HCT116 (cell line): Measurements from ENCODE around the gene MAB21L3. TPM values are rescaled to one million over a fixed set of nuclear protein-coding genes. Genes with fewer than 3 reads are reported as not detected.

Experiments
- ATAC-seq: fragments of 200-7000 bp; cut with Tn5 transposase; 2 replicates; pipeline ENCODE4 v1.9.1; 2020; ENCODE audit warnings: mild to moderate bottlenecking, moderate library complexity
- BruUV-seq: library from RNA; stranded (reverse); fragments of 400-500 nt; replicated peaks from 2 replicates; lab custom pipeline; 2021; lab: Mats Ljungman, UMichigan
- CTCF ChIA-PET: fragments of 300-600 bp; sonication (Branson Sonifier 250); formaldehyde crosslinking; loops from one replicate; lab custom pipeline; 2021; ENCODE audit warnings: antibody characterized with exemption; lab: Charles Lee
- POLR2A ChIA-PET: fragments of 300-600, 350-600 bp; sonication (Branson Sonifier 250); formaldehyde crosslinking; loops from one replicate; lab custom pipeline; 2021; ENCODE audit warnings: antibody characterized with exemption; lab: Charles Lee
- RAD21 ChIA-PET, 2 experiments: fragments of 300-600 bp; sonication (Branson Sonifier 250); formaldehyde crosslinking; loops; one replicate each; lab custom pipeline; 2023; ENCODE audit warnings: low total read pairs in 2 of 2; ENCODE audit not compliant: uncharacterized antibody in 2 of 2, unreplicated experiment in 2 of 2, low non-redundant PET in 1 of 2; lab: Charles Lee
- DNase-seq: peaks from one replicate; pipeline ENCODE4 v3.0.0-alpha.2; 2010; ENCODE audit warnings: low read depth, low spot score
- H2AFZ ChIP-seq: fragments of 200-600 bp; shearing (Covaris generic), sonication (generic); 2 replicates; pipeline ENCODE4 v1.6.1; 2017; ENCODE audit warnings: low read depth, mixed run types, mixed read lengths, antibody characterized with exemption, low read length; ENCODE audit not compliant: poor library complexity, severe bottlenecking
- H3K27ac ChIP-seq: 2 replicates; pipeline ENCODE4 v1.5.1; 2012; ENCODE audit warnings: low read depth, low read length
- H3K27me3 ChIP-seq: fragments of 200-600 bp; sonication (generic); 2 replicates; pipeline ENCODE4 v1.6.1; 2016; ENCODE audit warnings: mixed run types, low read length, mixed read lengths; ENCODE audit not compliant: insufficient read depth
- H3K36me3 ChIP-seq, 2 experiments: fragments of 200-500 bp in 1 of 2; fragments of 200-600 bp in 1 of 2; sonication (Bioruptor generic) in 1 of 2; sonication (generic) in 1 of 2; 2 replicates each; pipeline versions ENCODE4 v1.5.1 to v1.6.1; 2014 to 2016; ENCODE audit warnings: low read length in 2 of 2, inconsistent platforms in 1 of 2, mixed read lengths in 1 of 2, mixed run types in 1 of 2; ENCODE audit not compliant: insufficient read depth in 2 of 2, control insufficient read depth in 1 of 2
- H3K4me1 ChIP-seq, 2 experiments: fragments of 200-600 bp in 1 of 2; sonication (generic) in 1 of 2; 2 replicates each; pipeline versions ENCODE4 v1.5.1 to v1.6.1; 2012 to 2017; ENCODE audit warnings: low read length in 2 of 2, inconsistent platforms in 1 of 2, mild to moderate bottlenecking in 1 of 2, mixed read lengths in 1 of 2, mixed run types in 1 of 2, moderate library complexity in 1 of 2; ENCODE audit not compliant: insufficient read depth in 2 of 2, control insufficient read depth in 1 of 2
- H3K4me2 ChIP-seq: fragments of 200-600 bp; sonication (generic); 2 replicates; pipeline ENCODE4 v1.6.1; 2017; ENCODE audit warnings: mixed run types, low read length, mixed read lengths
- H3K4me3 ChIP-seq, 2 experiments: fragments of 200-600 bp in 1 of 2; sonication (generic) in 1 of 2; replicated peaks in 1 of 2; 2 replicates each; pipeline ENCODE4 v1.5.1; 2011 to 2016; ENCODE audit warnings: low read length in 2 of 2, control low read depth in 1 of 2, low read depth in 1 of 2, mild to moderate bottlenecking in 1 of 2, mixed read lengths in 1 of 2, mixed run types in 1 of 2
- H3K79me2 ChIP-seq: fragments of 200-600 bp; sonication (generic); 2 replicates; pipeline ENCODE4 v1.6.1; 2017; ENCODE audit warnings: mild to moderate bottlenecking, mixed run types, low read length, moderate library complexity, mixed read lengths; ENCODE audit not compliant: insufficient read depth
- H3K9ac ChIP-seq: fragments of 200-600 bp; sonication (generic); 2 replicates; pipeline ENCODE4 v1.6.1; 2016; ENCODE audit warnings: low read length, mixed read lengths
- H3K9me2 ChIP-seq: fragments of 200-600 bp; sonication (generic), shearing (Covaris generic); 2 replicates; pipeline ENCODE4 v1.6.1; 2017; ENCODE audit warnings: mixed run types, mild to moderate bottlenecking, moderate library complexity; ENCODE audit not compliant: insufficient read depth
- H3K9me3 ChIP-seq, 2 experiments: fragments of 200-500 bp in 1 of 2; fragments of 200-600 bp in 1 of 2; sonication (Bioruptor generic) in 1 of 2; sonication (generic) in 1 of 2; 2 replicates each; pipeline ENCODE4 v1.6.1; 2014 to 2017; ENCODE audit warnings: low read length in 2 of 2, mixed read lengths in 2 of 2, inconsistent platforms in 1 of 2, low read depth in 1 of 2, mild to moderate bottlenecking in 1 of 2, mixed run types in 1 of 2, moderate library complexity in 1 of 2; ENCODE audit not compliant: control insufficient read depth in 1 of 2, insufficient read depth in 1 of 2
- H4K20me1 ChIP-seq: fragments of 200-600 bp; sonication (generic), shearing (Covaris generic); 2 replicates; pipeline ENCODE4 v1.6.1; 2017; ENCODE audit warnings: mixed run types, mild to moderate bottlenecking, moderate library complexity; ENCODE audit not compliant: insufficient read depth
- CEBPB ChIP-seq: IDR thresholded peaks from 2 replicates; pipeline ENCODE4 v1.6.1; 2012; ENCODE audit warnings: low read depth
- CTCF ChIP-seq, 3 experiments: fragments of 200-600 bp in 1 of 3; sonication (generic) in 1 of 3; IDR thresholded peaks in 2 of 3; conservative IDR thresholded peaks in 1 of 3; 2 replicates each; pipeline ENCODE4 v1.5.1; 2012 to 2017; ENCODE audit warnings: low read depth in 2 of 3, low read length in 2 of 3, antibody characterized with exemption in 1 of 3, borderline replicate concordance in 1 of 3, control low read depth in 1 of 3, mild to moderate bottlenecking in 1 of 3, mixed read lengths in 1 of 3, mixed run types in 1 of 3, moderate library complexity in 1 of 3; ENCODE audit not compliant: insufficient read depth in 1 of 3
- EGR1 ChIP-seq: IDR thresholded peaks from 2 replicates; pipeline ENCODE4 v1.6.1; 2012; ENCODE audit warnings: low read depth
- EZH2 ChIP-seq: fragments of 200-600 bp; sonication (generic); IDR thresholded peaks from 2 replicates; pipeline ENCODE4 v1.6.1; 2017; ENCODE audit warnings: antibody characterized with exemption, mixed run types
- EZH2phosphoT487 ChIP-seq: fragments of 200-600 bp; IDR thresholded peaks from 2 replicates; pipeline ENCODE4 v1.6.1; 2018; ENCODE audit warnings: antibody characterized with exemption, borderline replicate concordance
- FOSL1 ChIP-seq: IDR thresholded peaks from 2 replicates; pipeline ENCODE4 v1.6.1; 2012; ENCODE audit warnings: low read depth
- POLR2AphosphoS5 ChIP-seq: IDR thresholded peaks from 2 replicates; pipeline ENCODE4 v1.6.1; 2011; ENCODE audit warnings: mild to moderate bottlenecking, low read depth, low read length, moderate library complexity
- RAD21 ChIP-seq: IDR thresholded peaks from 2 replicates; pipeline ENCODE4 v1.6.1; 2012; ENCODE audit warnings: low read depth, mild to moderate bottlenecking
- SP1 ChIP-seq: IDR thresholded peaks from 2 replicates; pipeline ENCODE4 v1.6.1; 2012; ENCODE audit warnings: low read depth
- YY1 ChIP-seq: IDR thresholded peaks from 2 replicates; pipeline ENCODE4 v1.6.1; 2011; ENCODE audit warnings: low read length, low read depth, moderate library complexity, mild to moderate bottlenecking; ENCODE audit not compliant: insufficient replicate concordance; ENCODE audit errors: extremely low read depth
- ZBTB33 ChIP-seq: IDR thresholded peaks from 2 replicates; pipeline ENCODE4 v1.6.1; 2011; ENCODE audit warnings: mild to moderate bottlenecking, low read length, moderate library complexity; ENCODE audit not compliant: insufficient replicate concordance; ENCODE audit errors: extremely low read depth
- ZFX ChIP-seq: fragments of 450-650 bp; IDR thresholded peaks from 2 replicates; pipeline ENCODE4 v1.6.1; 2017
- ZNF274 ChIP-seq: fragments of 200-500 bp; sonication (Bioruptor generic); IDR thresholded peaks from 2 replicates; pipeline ENCODE4 v1.6.1; 2014; ENCODE audit warnings: mild to moderate bottlenecking, low read depth, low read length, inconsistent platforms
- intact Hi-C: fragments of 100-400 bp; cut with micrococcal nuclease; formaldehyde crosslinking; loops from 2 replicates; pipeline ENCODE4 v1.10.0; 2022
- total RNA-seq: library from RNA; stranded (reverse); gene quantifications from one replicate; pipeline ENCODE4 v1.2.1, GENCODE V29; 2021; ENCODE audit not compliant: unreplicated experiment
- TF ChIP-seq, protein P1 (sequence below): IDR thresholded peaks from 2 replicates; pipeline ENCODE4 v1.6.1; 2012; ENCODE audit warnings: low read depth

The MAB21L3 gene
- total RNA-seq, 1 experiment from 2014 or later, result not detected

- no peaks in the 10 kb centered on the region for H4K20me1 ChIP-seq
- peaks cover 0 to 13% of the 10 kb centered on the region in 2 experiments; a peak in 2 of 4 replicates for H3K4me1 ChIP-seq
- no peak overlapping the region for H2AFZ ChIP-seq
- ChIA-PET RAD21 (no interaction called here), POLR2A (no interaction called here), CTCF (interaction anchor here (1.1 to 6.3 kb wide), 4 partner anchors 14 to 346 kb away, joined by 3 to 25 read pairs (median 10); no protein-coding TSS in a partner anchor)
- H3K27me3 ChIP-seq, result no peaks in the 10 kb centered on the region
- no peaks in the 10 kb centered on the region for H3K9me2 ChIP-seq
- H3K9me3 ChIP-seq, result no peaks in the 10 kb centered on the region
- intact Hi-C loops, result no loop called here
- no peaks in the 10 kb centered on the region for H3K36me3 ChIP-seq
- TF ChIP-seq CEBPB, result no peak
- no peak for TF ChIP-seq ZNF274
- TF ChIP-seq CTCF (IDR thresholded peaks at IDR 0.05 in 2 of 3, conservative IDR thresholded peaks at IDR 0.05 in 1 of 3; ENCODE audit: borderline replicate concordance in 1 of 3, insufficient read depth in 1 of 3, low read depth in 2 of 3, low read length in 2 of 3), result no peak
- TF ChIP-seq, protein P1, sequence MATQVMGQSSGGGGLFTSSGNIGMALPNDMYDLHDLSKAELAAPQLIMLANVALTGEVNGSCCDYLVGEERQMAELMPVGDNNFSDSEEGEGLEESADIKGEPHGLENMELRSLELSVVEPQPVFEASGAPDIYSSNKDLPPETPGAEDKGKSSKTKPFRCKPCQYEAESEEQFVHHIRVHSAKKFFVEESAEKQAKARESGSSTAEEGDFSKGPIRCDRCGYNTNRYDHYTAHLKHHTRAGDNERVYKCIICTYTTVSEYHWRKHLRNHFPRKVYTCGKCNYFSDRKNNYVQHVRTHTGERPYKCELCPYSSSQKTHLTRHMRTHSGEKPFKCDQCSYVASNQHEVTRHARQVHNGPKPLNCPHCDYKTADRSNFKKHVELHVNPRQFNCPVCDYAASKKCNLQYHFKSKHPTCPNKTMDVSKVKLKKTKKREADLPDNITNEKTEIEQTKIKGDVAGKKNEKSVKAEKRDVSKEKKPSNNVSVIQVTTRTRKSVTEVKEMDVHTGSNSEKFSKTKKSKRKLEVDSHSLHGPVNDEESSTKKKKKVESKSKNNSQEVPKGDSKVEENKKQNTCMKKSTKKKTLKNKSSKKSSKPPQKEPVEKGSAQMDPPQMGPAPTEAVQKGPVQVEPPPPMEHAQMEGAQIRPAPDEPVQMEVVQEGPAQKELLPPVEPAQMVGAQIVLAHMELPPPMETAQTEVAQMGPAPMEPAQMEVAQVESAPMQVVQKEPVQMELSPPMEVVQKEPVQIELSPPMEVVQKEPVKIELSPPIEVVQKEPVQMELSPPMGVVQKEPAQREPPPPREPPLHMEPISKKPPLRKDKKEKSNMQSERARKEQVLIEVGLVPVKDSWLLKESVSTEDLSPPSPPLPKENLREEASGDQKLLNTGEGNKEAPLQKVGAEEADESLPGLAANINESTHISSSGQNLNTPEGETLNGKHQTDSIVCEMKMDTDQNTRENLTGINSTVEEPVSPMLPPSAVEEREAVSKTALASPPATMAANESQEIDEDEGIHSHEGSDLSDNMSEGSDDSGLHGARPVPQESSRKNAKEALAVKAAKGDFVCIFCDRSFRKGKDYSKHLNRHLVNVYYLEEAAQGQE, result no peak
- no peak for TF ChIP-seq FOSL1
- TF ChIP-seq YY1, result no peak
- TF ChIP-seq ZBTB33, result no peak
- TF ChIP-seq SP1, result no peak
- no peak for TF ChIP-seq ZFX
- TF ChIP-seq EZH2, result no peak
- TF ChIP-seq POLR2AphosphoS5, result no peak
- TF ChIP-seq RAD21, result no peak
- no peak for TF ChIP-seq EGR1
- TF ChIP-seq EZH2phosphoT487, result no peak
- no peak overlapping the region for H3K4me3 ChIP-seq
- DNase-seq, result no peak
- no TSS peak for BruUV-seq
- ATAC-seq, result no peak
- H3K27ac ChIP-seq, result no peak overlapping the region
- no peak overlapping the region for H3K4me2 ChIP-seq
- no peaks in the 10 kb centered on the region for H3K79me2 ChIP-seq
- no peak overlapping the region for H3K9ac ChIP-seq
Measured at GRCh38 chr1:116153692-116154031, 42.5 kb downstream of the MAB21L3 start.
